ENCODE measurements around the gene MDGA2.
A peak's percentile ranks its signal among the peaks of the same experiment; 100 is the strongest.

The MDGA2 gene

DNA sequence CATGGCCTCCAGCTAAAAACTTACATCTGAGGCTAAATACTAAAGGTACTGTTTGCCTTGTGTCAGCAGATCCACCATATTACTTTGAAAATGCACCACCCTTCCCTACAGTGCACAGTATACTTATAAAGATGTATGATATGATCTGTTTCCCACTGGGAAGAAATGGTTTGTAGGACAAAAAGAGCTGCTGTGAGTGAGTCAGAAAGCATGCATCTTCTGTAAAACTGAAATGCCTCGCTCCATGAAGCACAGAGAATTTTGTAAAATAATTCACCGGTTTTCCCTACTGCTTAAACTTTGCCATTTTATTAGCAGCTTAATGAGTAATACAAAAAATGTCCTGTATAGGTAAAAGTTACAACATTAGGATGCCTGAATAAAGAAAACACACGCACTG lies 68.8 kb downstream of the MDGA2 start:
- DNase-seq: no peak

DNA sequence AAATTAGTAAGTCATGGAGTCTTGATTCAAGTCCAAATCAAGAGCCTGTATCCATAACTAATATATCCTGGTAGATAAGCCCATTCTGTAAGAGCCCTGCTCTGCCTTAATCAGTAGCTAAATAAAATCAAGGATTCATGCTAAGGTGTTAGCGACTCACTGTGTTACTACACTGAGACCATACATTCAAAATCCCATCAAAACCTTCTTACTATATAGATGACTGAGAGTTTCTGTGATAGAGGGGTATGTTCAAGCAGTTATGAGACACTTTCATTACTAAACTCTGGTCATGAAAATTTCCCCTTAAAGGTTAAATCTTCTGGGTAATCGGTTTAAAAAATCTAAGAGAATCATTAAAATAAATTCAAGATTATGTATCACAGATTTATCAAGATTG lies 78.5 kb downstream of the MDGA2 start:
- no peak for DNase-seq

DNA sequence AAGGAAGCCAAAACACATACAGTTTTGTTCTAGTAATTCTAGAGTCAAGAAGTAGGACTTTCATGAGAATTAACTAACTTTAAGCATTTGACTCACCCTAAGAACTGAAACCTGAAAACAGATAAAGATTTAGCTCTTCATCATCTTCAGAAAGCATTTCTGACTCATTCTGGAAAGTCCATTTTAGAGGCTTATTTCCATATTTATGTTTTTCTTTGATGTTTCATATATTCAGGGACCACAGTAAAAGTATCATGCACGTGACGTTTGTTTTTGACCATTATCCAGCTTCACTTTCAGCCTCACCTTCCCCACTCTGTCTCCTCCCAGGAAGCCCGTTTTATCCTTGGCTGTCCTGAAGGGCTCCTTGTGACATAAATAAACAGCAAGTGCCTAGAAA lies 79.2 kb downstream of the MDGA2 start:
- no peak for DNase-seq

DNA sequence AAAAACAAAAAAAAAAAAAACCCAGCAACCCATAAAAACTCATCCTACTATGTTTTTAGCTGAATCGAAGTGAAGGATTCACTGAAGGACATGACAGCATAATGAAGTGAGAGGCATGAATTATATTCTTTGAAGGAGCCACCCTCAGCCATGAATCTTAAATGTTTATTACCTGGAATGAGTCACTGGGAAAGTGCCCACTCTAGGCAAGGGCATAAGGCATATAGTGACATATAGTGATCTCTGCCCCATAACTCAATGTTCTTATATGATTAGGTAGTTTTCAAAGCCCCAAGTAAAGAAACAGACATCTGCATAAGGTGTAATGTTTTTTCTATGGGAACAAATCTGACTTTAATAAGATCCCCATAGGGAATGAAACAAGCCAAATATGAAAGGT lies 79.9 kb downstream of the MDGA2 start:
- DNase-seq: no peak

DNA sequence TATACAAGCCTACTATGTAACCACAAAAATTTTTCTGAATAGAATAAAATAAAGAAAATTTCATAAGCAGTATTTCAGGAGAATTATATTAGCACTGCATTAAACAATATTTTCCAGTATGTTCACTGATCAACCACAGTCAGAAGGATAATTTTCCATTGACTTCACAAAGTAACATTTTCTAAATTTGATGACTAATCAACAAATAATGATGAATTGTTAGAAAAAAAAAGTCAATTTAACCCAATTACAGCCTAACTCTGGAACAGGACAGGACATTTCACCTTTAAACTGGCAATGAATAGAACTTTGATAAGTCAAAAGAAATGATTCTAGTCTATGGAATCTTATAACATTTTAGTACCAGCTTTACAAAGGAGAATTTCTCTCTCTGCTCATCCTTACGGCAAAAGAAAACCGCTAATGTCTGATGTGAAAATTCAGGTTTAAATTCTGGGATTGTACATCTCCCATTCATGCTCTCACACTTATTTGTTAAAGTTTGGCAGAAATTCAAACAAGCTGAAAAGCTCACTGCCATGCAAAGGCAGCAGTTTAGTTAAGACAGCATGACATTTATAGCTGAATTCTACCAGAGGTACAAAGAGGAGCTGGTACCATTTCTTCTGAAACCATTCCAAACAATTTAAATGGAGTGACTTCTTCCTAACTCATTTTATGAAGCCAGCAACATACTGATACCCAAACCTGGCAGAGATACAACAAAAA lies 84.5 kb downstream of the MDGA2 start:
- DNase-seq: no peak

DNA sequence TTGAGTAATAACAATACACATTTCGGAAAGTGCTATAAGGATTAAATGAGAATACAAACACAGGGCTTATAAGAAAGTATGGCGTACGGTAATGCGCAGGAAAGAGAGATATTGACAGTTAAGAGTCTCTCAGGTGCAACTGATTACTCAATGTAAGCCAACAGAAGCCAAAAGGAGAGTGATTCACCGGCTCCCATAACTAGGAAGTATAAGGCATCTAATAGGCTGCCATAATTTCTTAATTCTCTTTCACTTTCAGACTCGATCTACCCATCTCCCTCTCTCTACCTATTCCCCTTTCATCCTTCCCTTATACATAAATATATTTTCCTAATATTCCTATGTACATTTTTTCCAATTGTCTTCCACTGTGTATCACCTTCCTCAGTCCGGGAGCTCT lies 90.0 kb downstream of the MDGA2 start:
- DNase-seq: no peak

DNA sequence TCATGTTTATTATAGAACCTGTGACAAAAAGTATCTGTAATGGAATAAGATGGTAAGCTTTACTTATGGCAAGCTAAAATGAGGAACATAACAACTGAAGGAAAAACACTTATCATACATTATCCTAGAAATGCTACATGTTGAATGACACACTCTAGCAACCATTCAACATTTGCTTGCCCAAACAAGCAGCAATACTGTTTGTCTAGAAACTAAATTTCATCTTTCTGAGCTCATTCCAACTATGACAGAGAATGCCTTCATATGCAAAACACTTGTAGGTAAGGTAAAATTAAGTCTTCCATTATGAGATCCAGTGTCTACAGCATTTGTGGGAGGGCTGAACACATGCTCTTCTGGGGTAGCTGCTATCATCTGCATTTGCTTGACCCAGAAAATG lies 108.1 kb downstream of the MDGA2 start:
- no peak for DNase-seq

DNA sequence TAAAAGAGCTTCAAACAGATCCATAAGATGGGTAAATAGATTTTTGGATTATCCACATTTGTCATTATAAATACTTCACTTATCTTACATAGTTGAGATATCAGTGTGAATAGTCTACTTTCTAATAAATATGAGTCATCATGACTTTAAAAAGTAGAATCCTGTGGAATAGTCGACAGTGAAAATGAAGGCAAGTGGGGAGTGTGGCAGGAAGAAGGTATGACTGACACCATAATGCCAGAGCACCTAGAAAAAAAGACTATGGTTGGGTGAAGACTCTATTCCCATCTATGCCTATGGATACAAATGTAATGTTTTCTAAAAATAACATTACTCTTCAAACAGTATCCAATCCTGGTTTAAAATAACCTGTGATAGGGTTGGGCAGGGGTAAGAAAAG lies 117.5 kb downstream of the MDGA2 start:
- no peak for DNase-seq

DNA sequence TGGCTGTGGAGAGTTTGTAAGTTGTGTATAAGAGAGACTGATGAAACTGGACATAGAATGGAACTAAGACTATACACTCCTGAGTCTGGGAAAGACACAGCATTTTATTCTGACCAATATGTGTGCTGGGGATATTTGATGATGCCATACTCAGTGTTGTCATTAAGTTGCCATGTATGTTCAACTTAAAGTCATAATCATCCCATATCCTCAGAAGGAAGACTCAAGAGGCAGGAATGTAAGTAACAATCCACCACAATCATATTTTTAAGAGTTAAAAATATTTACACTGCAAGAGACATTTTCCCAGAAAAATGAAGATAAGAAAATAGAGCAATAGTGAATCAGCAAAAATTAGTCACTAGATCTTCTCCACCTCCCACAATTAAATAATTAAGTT lies 120.1 kb downstream of the MDGA2 start:
- no peak for DNase-seq

DNA sequence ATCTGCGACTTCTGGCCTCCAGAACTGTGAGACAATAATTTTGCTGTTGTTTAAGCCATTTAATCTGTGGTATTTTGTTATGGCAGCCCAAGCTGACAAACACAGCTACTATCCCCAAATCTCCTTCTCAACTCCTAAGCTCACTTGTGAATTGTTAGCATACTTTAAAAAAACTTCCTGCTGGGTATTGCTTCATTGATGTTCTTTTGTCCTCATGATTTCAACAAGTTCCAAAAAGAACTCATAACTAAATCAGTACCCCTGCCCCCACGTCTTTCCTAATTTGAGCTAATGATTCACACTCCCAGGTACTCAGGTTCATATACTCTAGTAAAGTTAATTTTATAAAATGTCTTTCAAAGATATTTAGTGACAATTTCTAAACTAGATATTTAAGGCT lies 125.5 kb downstream of the MDGA2 start:
- no peak for DNase-seq

DNA sequence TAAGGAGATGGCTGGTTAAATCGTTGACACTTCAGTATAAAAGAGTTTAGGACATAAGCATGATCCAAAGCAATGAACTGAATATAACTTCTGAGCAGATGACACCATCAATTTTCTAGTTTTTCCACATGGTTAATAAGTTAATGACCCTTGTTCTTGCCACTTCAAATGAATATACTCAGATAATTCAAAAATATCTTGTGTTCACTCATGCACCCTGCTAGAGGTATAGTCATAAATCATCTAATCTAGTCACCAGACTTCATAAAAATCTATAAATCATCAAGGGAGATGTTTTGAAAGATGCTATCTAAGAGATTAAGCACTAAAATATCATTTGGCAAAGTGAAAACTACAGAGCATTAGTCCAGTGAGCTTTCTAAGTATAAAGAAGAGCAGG lies 131.9 kb downstream of the MDGA2 start:
- DNase-seq: no peak

DNA sequence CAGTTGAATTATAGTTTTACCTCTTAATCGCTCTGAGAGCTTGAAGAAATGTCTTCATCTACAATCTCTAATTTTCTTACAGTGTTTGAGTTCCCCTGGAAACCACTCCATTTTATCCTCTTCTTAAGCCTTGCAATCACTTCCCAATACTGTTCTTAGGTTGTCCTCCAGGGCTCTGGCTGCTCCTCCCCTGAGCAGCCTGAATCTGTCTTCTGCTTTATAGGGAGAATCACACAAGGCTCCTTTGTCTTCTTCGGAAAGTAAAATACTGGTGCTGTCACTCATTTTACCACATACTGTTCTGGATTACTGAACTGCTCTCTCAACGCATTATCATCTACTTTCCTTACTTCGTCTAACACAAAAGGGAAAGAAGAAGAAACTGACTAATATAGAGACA lies 133.7 kb downstream of the MDGA2 start:
- DNase-seq: no peak

DNA sequence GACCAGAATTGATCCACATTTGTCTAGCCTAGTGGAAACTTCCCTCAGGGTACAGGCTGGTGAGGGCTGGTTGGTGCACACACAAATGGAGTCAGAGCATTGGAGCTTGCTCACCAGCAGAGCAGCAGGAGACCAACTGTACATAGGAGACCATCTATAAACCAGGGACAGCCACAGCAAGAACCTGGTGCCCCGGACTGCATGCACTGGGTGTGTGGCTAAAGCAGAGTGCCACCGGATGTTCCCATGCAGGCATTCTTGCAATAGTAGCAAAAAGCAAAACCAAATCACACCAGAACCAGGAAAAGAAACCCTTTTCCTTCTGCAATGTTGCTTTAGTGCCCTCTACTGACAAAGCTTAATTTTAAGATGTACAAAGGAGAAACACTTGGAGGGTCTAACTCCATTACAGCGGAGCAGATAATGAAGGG lies 136.4 kb downstream of the MDGA2 start:
- peak; percentile 36 for DNase-seq

DNA sequence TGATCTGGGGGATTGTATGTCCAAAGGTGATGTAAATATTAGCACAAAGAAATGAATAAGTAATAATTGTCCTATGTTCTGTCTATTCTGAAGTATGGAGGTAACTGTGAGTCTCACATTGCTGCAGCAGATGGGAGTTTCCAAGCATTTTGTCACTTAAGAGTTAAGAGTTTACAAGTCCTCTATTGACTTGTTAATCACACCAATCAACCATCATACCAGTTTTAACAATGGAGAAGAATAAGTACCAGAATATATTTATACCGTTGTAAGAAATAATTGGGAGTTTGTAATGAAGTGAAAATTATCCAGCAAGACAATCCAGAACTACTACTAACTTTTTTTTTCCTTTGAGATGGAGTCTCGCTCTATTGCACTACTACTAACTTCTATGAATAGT lies 139.1 kb downstream of the MDGA2 start:
- DNase-seq: no peak

DNA sequence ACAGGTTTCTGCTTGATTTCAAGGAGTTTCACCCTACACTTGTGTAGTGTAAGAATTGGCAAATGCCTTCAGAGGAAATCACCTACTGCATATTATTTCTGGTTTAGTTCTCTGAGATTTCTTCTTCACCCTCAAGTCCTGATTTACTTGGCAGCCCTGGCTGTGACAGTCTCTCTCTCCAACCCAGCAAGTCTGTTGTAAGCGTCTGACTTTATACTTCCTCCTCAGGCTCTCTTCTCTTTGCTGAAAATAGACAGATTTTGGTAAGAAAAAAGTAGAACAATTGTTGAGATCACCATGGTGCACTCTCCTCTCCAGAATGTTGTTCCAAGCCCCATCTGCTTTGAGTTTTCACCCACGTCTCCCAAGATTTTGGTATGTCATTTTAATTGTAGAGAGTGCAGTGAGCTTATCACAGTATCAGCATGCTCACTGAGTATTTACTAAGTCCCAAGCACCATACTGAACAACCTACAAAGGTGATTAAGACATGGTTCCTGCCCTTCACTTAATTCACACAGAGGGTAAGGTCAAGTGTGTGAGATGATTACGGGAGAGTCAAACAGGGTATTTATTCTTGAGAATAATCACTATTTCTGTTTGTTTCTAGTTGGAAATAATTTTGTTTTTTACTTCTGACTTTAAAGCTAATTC lies 148.7 kb downstream of the MDGA2 start:
- no peak for DNase-seq

DNA sequence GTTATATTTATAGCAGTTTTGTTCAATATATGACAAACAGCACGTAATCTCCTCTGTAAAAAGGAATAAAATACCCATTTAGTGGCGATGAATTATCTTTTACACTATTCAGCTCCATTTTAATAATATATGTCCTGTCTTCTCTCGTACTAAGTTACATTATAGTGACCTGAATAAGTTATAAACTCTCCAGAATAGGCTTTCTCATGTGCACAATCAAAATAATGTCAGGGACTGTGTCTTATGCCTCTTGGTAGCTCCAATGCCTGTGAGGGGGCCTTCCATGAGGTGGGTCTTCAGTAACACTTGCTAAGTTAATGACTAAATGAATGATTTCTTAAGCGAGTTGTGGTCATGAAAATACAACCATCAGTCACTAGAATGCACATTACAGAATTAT lies 150.9 kb downstream of the MDGA2 start:
- no peak for DNase-seq

DNA sequence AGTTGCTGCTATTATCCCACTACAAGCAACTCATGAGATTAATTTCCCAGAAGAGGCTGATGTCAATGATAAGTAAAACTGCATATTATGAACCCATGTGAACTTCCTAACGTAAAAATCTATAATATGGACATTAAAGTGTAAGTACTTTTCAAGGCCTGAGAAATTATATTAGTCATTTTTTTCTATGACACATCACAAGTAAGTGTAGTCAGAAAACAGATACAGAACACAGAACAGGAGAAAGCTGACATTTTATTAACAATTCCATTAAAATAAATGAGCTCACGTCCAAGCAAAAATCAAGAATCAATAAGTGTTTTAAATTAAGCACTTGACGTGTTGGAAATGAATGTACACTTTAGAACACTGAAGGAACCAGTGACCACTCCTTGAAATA lies 155.0 kb downstream of the MDGA2 start:
- DNase-seq: no peak

DNA sequence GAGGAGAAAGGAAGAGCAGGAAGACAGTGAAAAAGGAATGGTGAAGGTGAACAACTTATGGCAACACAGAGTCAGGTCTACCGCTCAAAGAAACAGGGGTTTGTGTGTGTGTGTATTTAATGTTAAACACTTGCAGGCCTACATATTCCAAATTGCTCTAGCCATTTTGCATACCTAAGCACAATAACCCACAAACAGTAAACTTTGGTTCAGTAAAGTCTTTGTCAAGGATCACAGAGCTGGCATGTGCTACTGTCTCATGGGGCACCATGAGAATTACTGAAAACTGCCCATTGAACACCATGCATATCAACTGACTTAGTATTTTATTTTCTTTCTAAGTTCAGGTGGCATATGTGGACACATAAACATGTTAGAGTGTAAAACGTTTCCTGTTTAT lies 163.6 kb downstream of the MDGA2 start:
- no peak for DNase-seq

DNA sequence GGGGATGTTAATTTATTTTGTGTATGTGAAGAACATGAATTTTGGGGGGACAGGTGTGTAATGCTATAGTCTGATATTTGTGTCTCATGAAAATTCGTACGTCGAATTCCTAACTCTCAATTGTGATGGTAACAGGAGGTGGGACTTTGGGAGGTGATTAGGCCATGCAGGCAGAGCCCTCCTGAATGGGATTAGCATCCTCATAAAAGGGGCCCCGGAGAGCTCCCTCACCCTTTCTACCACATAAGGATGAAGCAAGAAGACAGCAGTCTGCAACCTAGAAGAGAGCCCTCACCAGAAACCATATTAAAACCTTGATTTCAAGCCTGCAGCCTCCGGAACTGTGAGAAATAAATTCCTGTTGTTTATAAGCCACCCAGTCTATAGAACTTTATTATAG lies 165.4 kb downstream of the MDGA2 start:
- no peak for DNase-seq

DNA sequence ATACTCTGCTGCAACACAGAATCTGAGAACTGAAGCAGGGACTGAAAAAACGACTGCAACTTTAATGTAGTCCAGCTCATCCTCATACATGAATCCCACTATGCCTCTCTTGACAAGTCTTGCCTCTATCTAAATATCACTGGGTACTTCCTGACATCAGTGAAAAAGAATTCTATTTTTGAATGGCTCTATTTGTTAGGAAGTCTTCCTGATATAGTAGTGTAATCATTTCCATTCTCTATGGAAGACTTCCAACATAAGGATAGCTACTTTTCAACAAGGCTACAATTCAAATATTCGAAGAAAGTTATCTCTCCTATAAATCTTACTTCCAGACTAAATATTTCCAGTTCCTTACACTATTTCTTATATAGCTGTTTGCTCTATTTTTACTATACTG lies 167.5 kb downstream of the MDGA2 start:
- no peak for DNase-seq

DNA sequence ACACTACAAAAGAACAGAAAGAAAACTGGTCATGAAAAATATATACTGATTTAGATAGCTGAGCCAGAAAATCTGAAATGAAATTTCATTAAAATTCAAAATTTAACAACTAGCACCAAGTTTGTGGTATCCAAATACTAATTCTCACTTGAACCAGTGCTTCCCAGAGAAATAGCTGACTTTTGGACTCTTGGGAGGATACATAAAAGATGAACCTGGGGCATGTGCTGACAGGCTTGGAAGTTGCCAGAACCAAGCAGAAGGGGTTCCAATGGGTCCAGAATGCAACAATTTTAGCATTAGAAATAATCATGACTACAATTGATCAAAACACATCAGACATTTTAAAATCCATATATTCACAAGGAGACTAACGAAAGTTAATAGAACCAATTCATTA lies 175.0 kb downstream of the MDGA2 start:
- no peak for DNase-seq

DNA sequence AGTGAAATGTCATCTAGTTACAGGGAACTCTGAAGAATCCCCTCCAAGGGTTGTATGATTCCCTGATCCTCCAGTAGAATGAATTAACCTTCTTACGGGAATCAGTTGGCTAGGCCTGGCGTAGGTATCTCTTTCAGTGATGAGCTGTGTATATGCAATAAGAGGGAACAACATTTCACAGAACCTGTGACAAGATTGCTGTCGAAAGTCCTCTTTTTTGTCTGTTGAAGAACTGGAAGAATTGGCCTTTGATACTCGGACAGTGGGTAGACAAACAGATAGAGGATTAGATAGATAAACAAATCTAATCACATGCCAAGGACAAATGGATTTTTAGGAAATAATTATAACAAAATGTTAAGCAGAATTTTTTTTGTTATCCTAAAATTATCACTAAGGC lies 184.6 kb downstream of the MDGA2 start:
- no peak for DNase-seq

DNA sequence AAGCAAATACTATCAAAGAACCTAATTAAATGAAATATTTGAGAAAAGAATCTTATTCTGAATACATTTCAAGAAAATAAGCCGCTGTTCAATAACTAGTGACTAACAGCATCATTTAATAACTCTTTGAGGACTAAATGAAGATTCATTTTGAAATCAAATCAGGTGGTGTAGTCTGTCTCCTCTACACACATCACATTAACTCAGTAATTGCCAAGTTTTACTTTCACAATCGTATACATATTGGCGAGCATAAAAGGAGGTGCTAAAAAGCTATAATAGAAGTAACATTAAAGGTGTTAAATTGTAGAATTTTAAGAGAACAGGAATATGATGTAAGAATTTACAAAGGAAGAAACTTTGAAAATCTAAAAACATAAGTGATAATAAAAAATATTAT lies 185.1 kb downstream of the MDGA2 start:
- DNase-seq: no peak

DNA sequence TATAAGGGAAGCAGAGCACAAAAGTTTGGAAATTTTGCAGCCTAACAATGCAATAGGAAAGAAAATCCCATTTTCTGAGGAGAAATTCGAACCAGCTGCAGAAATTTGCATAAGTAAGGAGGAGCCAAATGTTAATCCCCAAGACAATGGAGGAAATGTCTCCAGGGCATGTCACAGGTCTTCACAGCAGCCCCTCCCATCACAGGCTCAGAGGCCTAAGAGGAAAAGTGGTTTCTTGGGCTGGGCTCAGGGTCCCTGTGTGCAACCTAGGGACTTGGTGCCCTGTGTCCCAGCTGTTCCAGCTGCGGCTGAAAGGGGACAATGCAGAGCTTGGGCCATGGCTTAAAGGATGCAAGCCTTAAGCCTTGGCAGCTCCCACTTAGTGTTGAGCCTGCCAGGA lies 190.0 kb downstream of the MDGA2 start:
- DNase-seq: no peak

DNA sequence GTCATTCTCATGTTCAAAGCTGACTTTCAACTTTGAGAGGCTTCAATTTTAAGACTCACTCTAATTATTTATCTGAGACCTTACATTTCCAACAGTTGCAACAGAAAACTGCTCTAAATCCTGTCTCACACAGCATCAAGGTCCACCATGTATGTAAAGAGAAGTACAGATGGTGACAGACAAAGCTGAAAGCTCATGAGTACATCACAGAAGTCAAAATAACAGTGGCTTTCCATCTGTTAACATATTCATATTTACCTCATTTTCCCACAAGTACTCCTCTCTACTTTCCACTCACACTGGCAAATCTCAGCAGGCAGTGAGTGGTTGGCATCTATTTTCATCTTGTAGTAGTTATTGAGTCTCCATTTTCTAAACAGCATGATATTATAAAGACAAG lies 192.0 kb downstream of the MDGA2 start:
- DNase-seq: no peak
